ENCODE measurements around the gene TULP1. TPM values are rescaled to one million over a fixed set of nuclear protein-coding genes. Genes with fewer than 3 reads are reported as not detected.

TULP1 gene
- total RNA-seq, 1 experiment from 2014 or later: not detected

- Histone ChIP-seq H3K27ac (ENCODE audit: low read depth, low read length, poor library complexity, severe bottlenecking) (no peak overlapping the region), H3K36me3 (ENCODE audit: insufficient read depth, low read length, poor library complexity, severe bottlenecking) (peaks cover 64% of the 10 kb centered on the region), H3K9me3 (ENCODE audit: low read depth, low read length, poor library complexity, severe bottlenecking) (no peaks in the 10 kb centered on the region), H3K27me3 (replicated peaks; ENCODE audit: insufficient read depth, low read depth, low read length, poor library complexity) (no peaks in the 10 kb centered on the region), H3K4me3 (ENCODE audit: low read depth, low read length, poor library complexity, severe bottlenecking) (no peak overlapping the region), H3K4me1 (ENCODE audit: insufficient read depth, low read length, poor library complexity, severe bottlenecking) (peaks cover 20% of the 10 kb centered on the region)
- intact Hi-C loops (cut with micrococcal nuclease; ENCODE audit: unreplicated experiment): no loop called here
- BruUV-seq (replicated peaks): no TSS peak
- ChIA-PET CTCF (no interaction called here), POLR2A (ENCODE audit: low non-redundant PET) (no interaction called here)
- DNase-seq (ENCODE audit: low spot score): no peak
- TF ChIP-seq CTCF (conservative IDR thresholded peaks at IDR 0.05; ENCODE audit: low read depth, low read length): no peak
- no peak for TF ChIP-seq EZH2 (IDR thresholded peaks at IDR 0.05; ENCODE audit: borderline replicate concordance, low read depth, low read length, poor library complexity, severe bottlenecking)
Measured at GRCh38 chr6:35457907-35458306, 54.8 kb downstream of the TULP1 start.

GRCh38 chr6:35454391-35455110 lies 58.1 kb downstream of the TULP1 start:
- peak overlapping the region; percentile 85 for H3K4me3 ChIP-seq (ENCODE audit: low read depth, low read length, poor library complexity, severe bottlenecking)
- BruUV-seq (replicated peaks): no TSS peak
- POLR2A ChIA-PET (ENCODE audit: low non-redundant PET): no interaction called here
- H3K27ac ChIP-seq (ENCODE audit: low read depth, low read length, poor library complexity, severe bottlenecking): peak overlapping the region; percentile 72
- CTCF ChIA-PET: no interaction called here
- H3K27me3 ChIP-seq (replicated peaks; ENCODE audit: insufficient read depth, low read depth, low read length, poor library complexity): no peaks in the 10 kb centered on the region
- intact Hi-C loops (cut with micrococcal nuclease; ENCODE audit: unreplicated experiment): no loop called here
- peaks cover 39% of the 10 kb centered on the region for H3K36me3 ChIP-seq (ENCODE audit: insufficient read depth, low read length, poor library complexity, severe bottlenecking)
- no peaks in the 10 kb centered on the region for H3K9me3 ChIP-seq (ENCODE audit: low read depth, low read length, poor library complexity, severe bottlenecking)
- peak; percentile 60 for DNase-seq (ENCODE audit: low spot score)
- H3K4me1 ChIP-seq (ENCODE audit: insufficient read depth, low read length, poor library complexity, severe bottlenecking): peaks cover 29% of the 10 kb centered on the region
- TF ChIP-seq CTCF (conservative IDR thresholded peaks at IDR 0.05; ENCODE audit: low read depth, low read length) (no peak), EZH2 (IDR thresholded peaks at IDR 0.05; ENCODE audit: borderline replicate concordance, low read depth, low read length, poor library complexity, severe bottlenecking) (no peak)

- H3K27me3 ChIP-seq (replicated peaks; ENCODE audit: insufficient read depth, low read depth, low read length, poor library complexity): no peaks in the 10 kb centered on the region
- H3K4me3 ChIP-seq (ENCODE audit: low read depth, low read length, poor library complexity, severe bottlenecking): peak overlapping the region; percentile 85
- CTCF ChIA-PET: interaction anchor here (1.0 kb wide), 1 partner anchor 15 kb away, joined by 4 read pairs; the partner anchor contains the start of gene RPL10A
- TSS peak; percentile 65 for BruUV-seq (replicated peaks)
- H3K4me1 ChIP-seq (ENCODE audit: insufficient read depth, low read length, poor library complexity, severe bottlenecking): peaks cover 29% of the 10 kb centered on the region
- intact Hi-C loops (cut with micrococcal nuclease; ENCODE audit: unreplicated experiment): no loop called here
- H3K9me3 ChIP-seq (ENCODE audit: low read depth, low read length, poor library complexity, severe bottlenecking): no peaks in the 10 kb centered on the region
- H3K36me3 ChIP-seq (ENCODE audit: insufficient read depth, low read length, poor library complexity, severe bottlenecking): peaks cover 27% of the 10 kb centered on the region
- POLR2A ChIA-PET (ENCODE audit: low non-redundant PET): no interaction called here
- peak overlapping the region; percentile 72 for H3K27ac ChIP-seq (ENCODE audit: low read depth, low read length, poor library complexity, severe bottlenecking)
- TF ChIP-seq CTCF (conservative IDR thresholded peaks at IDR 0.05; ENCODE audit: low read depth, low read length) (no peak), EZH2 (IDR thresholded peaks at IDR 0.05; ENCODE audit: borderline replicate concordance, low read depth, low read length, poor library complexity, severe bottlenecking) (no peak)
- DNase-seq (ENCODE audit: low spot score): no peak
Measured at GRCh38 chr6:35453236-35453635, 59.5 kb downstream of the TULP1 start.

Data from A673 (cell line).